Calu3 (cell line): ENCODE measurements around the gene TMBIM1. TPM values are rescaled to one million over a fixed set of nuclear protein-coding genes. Genes with fewer than 3 reads are reported as not detected.

Experiments
- BruUV-seq: library from RNA; stranded (reverse); fragments of 400-500 nt; replicated peaks from 2 replicates; lab custom pipeline; 2021; lab: Mats Ljungman, UMichigan
- CTCF ChIA-PET: fragments of 300-600 bp; sonication (Branson Sonifier 250); formaldehyde crosslinking; loops from one replicate; lab custom pipeline; 2022; ENCODE audit warnings: antibody characterized with exemption; lab: Charles Lee
- DNase-seq: peaks from one replicate; pipeline ENCODE4 v3.0.0; 2022
- H3K27ac Mint-ChIP-seq: one replicate; pipeline ENCODE4 v1.8.0; 2022; ENCODE audit warnings: mixed read lengths; ENCODE audit not compliant: unreplicated experiment
- H3K27me3 Mint-ChIP-seq: one replicate; pipeline ENCODE4 v1.8.0; 2022; ENCODE audit warnings: mixed read lengths; ENCODE audit not compliant: unreplicated experiment
- H3K36me3 Mint-ChIP-seq: one replicate; pipeline ENCODE4 v1.8.0; 2022; ENCODE audit warnings: mild to moderate bottlenecking, moderate library complexity, mixed read lengths; ENCODE audit not compliant: insufficient read depth, unreplicated experiment
- H3K4me1 Mint-ChIP-seq: one replicate; pipeline ENCODE4 v1.8.0; 2022; ENCODE audit warnings: mild to moderate bottlenecking, low read depth, mixed read lengths; ENCODE audit not compliant: unreplicated experiment
- H3K4me3 Mint-ChIP-seq: one replicate; pipeline ENCODE4 v1.8.0; 2022; ENCODE audit warnings: mild to moderate bottlenecking, low read depth, moderate library complexity, mixed read lengths; ENCODE audit not compliant: unreplicated experiment
- H3K9me3 Mint-ChIP-seq: one replicate; pipeline ENCODE4 v1.8.0; 2022; ENCODE audit warnings: low read depth, mixed read lengths; ENCODE audit not compliant: unreplicated experiment
- CTCF ChIP-seq: fragments of 200-600 bp; IDR thresholded peaks from one replicate; pipeline ENCODE4 v1.8.0; 2022; ENCODE audit warnings: antibody characterized with exemption; ENCODE audit not compliant: unreplicated experiment
- intact Hi-C: fragments of 100-400 bp; cut with micrococcal nuclease; formaldehyde crosslinking; loops from one replicate; pipeline ENCODE4 v1.10.0; 2022; ENCODE audit not compliant: unreplicated experiment
- total RNA-seq: library from RNA; stranded (reverse); gene quantifications from 2 replicates; pipeline ENCODE4 v1.2.3, GENCODE V29; 2022

TMBIM1 gene
- total RNA-seq, 1 experiment from 2014 or later = 229 TPM

- H3K27me3 Mint-ChIP-seq = no peaks in the 10 kb centered on the region
- H3K36me3 Mint-ChIP-seq = peaks cover 25% of the 10 kb centered on the region
- no peak for TF ChIP-seq CTCF
- peaks cover 59% of the 10 kb centered on the region for H3K4me1 Mint-ChIP-seq
- no TSS peak for BruUV-seq
- no peak for DNase-seq
- H3K27ac Mint-ChIP-seq = no peak overlapping the region
- no peaks in the 10 kb centered on the region for H3K9me3 Mint-ChIP-seq
- intact Hi-C loops = loop anchor here (5.0 kb wide), 1 partner anchor 36 kb away; the partner anchor contains the start of gene CATIP
- no peak overlapping the region for H3K4me3 Mint-ChIP-seq
- CTCF ChIA-PET = interaction anchor here (0.6 to 0.9 kb wide), 2 partner anchors 12 to 75 kb away, joined by 3 to 7 read pairs; no protein-coding TSS in a partner anchor
Observed at GRCh38 chr2:218320704-218321336, 28.5 kb upstream of the TMBIM1 start.

- TF ChIP-seq CTCF = no peak
Observed at GRCh38 chr2:218319813-218320365, 27.6 kb upstream of the TMBIM1 start.

GRCh38 chr2:218318241-218318640, 25.9 kb upstream of the TMBIM1 start:
- Mint-ChIP-seq H3K9me3 (no peaks in the 10 kb centered on the region), H3K36me3 (peaks cover 15% of the 10 kb centered on the region), H3K27ac (no peak overlapping the region), H3K27me3 (no peaks in the 10 kb centered on the region), H3K4me1 (peaks cover 57% of the 10 kb centered on the region), H3K4me3 (no peak overlapping the region)
- intact Hi-C loops = no loop called here
- CTCF ChIA-PET = no interaction called here
- no peak for DNase-seq
- no TSS peak for BruUV-seq
- TF ChIP-seq CTCF = no peak

More at GRCh38 chr2:218319813-218320365, 27.6 kb upstream of the TMBIM1 start:
- H3K9me3 Mint-ChIP-seq = no peaks in the 10 kb centered on the region
- peaks cover 66% of the 10 kb centered on the region for H3K4me1 Mint-ChIP-seq
- peaks cover 25% of the 10 kb centered on the region for H3K36me3 Mint-ChIP-seq
- BruUV-seq = no TSS peak
- intact Hi-C loops = loop anchor here (5.0 kb wide), 1 partner anchor 37 kb away; the partner anchor contains the start of gene CATIP
- no peak overlapping the region for H3K4me3 Mint-ChIP-seq
- H3K27ac Mint-ChIP-seq = no peak overlapping the region
- no peak for DNase-seq
- H3K27me3 Mint-ChIP-seq = no peaks in the 10 kb centered on the region
- CTCF ChIA-PET = no interaction called here

GRCh38 chr2:218317835-218318234, 25.5 kb upstream of the TMBIM1 start:
- TF ChIP-seq CTCF = no peak
- no peaks in the 10 kb centered on the region for H3K27me3 Mint-ChIP-seq
- no peak overlapping the region for H3K27ac Mint-ChIP-seq
- CTCF ChIA-PET = no interaction called here
- DNase-seq = no peak
- no TSS peak for BruUV-seq
- H3K4me1 Mint-ChIP-seq = peaks cover 56% of the 10 kb centered on the region
- H3K4me3 Mint-ChIP-seq = no peak overlapping the region
- intact Hi-C loops = no loop called here
- H3K36me3 Mint-ChIP-seq = peaks cover 11% of the 10 kb centered on the region
- no peaks in the 10 kb centered on the region for H3K9me3 Mint-ChIP-seq
